ENCODE data around the gene ZNF662.
"Not testable (repeated sequence)": the region's sequence is repeated elsewhere in the genome, so short reads cannot be mapped to it uniquely, and the experiment has no call there.

The ZNF662 gene

GRCh38 chr3:42875325-42876151, 30.4 kb upstream of the ZNF662 start, which contains the start of gene CYP8B1:
CYP8B1 (minus strand) TSS chr3:42875879; CDS start chr3:42875816, 63 bp downstream.
- DNase-seq (ENCODE audit: insufficient read length) (no peak), FAIRE-seq (no peak)
- TF ChIP-seq TAF1 (IDR thresholded peaks at IDR 0.05; ENCODE audit: borderline replicate concordance, low read depth, low read length) (no peak), POLR2AphosphoS5 (IDR thresholded peaks at IDR 0.05; ENCODE audit: low read depth, low read length) (no peak), POLR2A (IDR thresholded peaks at IDR 0.05; ENCODE audit: low read depth, low read length) (no peak)

- DNase-seq (ENCODE audit: insufficient read length) (no peak), FAIRE-seq (no peak)
- TF ChIP-seq TAF1 (IDR thresholded peaks at IDR 0.05; ENCODE audit: borderline replicate concordance, low read depth, low read length) (no peak), POLR2AphosphoS5 (IDR thresholded peaks at IDR 0.05; ENCODE audit: low read depth, low read length) (no peak), POLR2A (IDR thresholded peaks at IDR 0.05; ENCODE audit: low read depth, low read length) (no peak)
Measured at GRCh38 chr3:42876401-42876800, 29.5 kb upstream of the ZNF662 start.

GRCh38 chr3:42876940-42877720, 28.8 kb upstream of the ZNF662 start:
- DNase-seq (ENCODE audit: insufficient read length) (no peak), FAIRE-seq (no peak)
- no peak for TF ChIP-seq TAF1 (IDR thresholded peaks at IDR 0.05; ENCODE audit: borderline replicate concordance, low read depth, low read length)
- no peak for TF ChIP-seq POLR2A (IDR thresholded peaks at IDR 0.05; ENCODE audit: low read depth, low read length)
- no peak for TF ChIP-seq POLR2AphosphoS5 (IDR thresholded peaks at IDR 0.05; ENCODE audit: low read depth, low read length)

GRCh38 chr3:42877881-42878280, 28.1 kb upstream of the ZNF662 start:
- no peak for DNase-seq (ENCODE audit: insufficient read length)
- TF ChIP-seq POLR2A (IDR thresholded peaks at IDR 0.05; ENCODE audit: low read depth, low read length) (no peak), POLR2AphosphoS5 (IDR thresholded peaks at IDR 0.05; ENCODE audit: low read depth, low read length) (no peak), TAF1 (IDR thresholded peaks at IDR 0.05; ENCODE audit: borderline replicate concordance, low read depth, low read length) (no peak)
- no peak for FAIRE-seq

- no peak for TF ChIP-seq POLR2A (IDR thresholded peaks at IDR 0.05; ENCODE audit: low read depth, low read length)
- TF ChIP-seq TAF1 (IDR thresholded peaks at IDR 0.05; ENCODE audit: borderline replicate concordance, low read depth, low read length) = no peak
- no peak for TF ChIP-seq POLR2AphosphoS5 (IDR thresholded peaks at IDR 0.05; ENCODE audit: low read depth, low read length)
- FAIRE-seq (no peak), DNase-seq (ENCODE audit: insufficient read length) (no peak)
Measured at GRCh38 chr3:42880183-42880582, 25.8 kb upstream of the ZNF662 start.

GRCh38 chr3:42880601-42881451, 25.1 kb upstream of the ZNF662 start:
- FAIRE-seq = peak; percentile 98
- DNase-seq (ENCODE audit: insufficient read length) = peak; percentile 93
- TF ChIP-seq TAF1 (IDR thresholded peaks at IDR 0.05; ENCODE audit: borderline replicate concordance, low read depth, low read length) = no peak
- no peak for TF ChIP-seq POLR2AphosphoS5 (IDR thresholded peaks at IDR 0.05; ENCODE audit: low read depth, low read length)
- no peak for TF ChIP-seq POLR2A (IDR thresholded peaks at IDR 0.05; ENCODE audit: low read depth, low read length)

- not testable (repeated sequence) for DNase-seq (ENCODE audit: insufficient read length); FAIRE-seq
Measured at GRCh38 chr3:42883251-42883930, 22.6 kb upstream of the ZNF662 start.

- DNase-seq (ENCODE audit: insufficient read length) (no peak), FAIRE-seq (peak; percentile 5)
- TF ChIP-seq TAF1 (IDR thresholded peaks at IDR 0.05; ENCODE audit: borderline replicate concordance, low read depth, low read length) (no peak), POLR2A (IDR thresholded peaks at IDR 0.05; ENCODE audit: low read depth, low read length) (no peak), POLR2AphosphoS5 (IDR thresholded peaks at IDR 0.05; ENCODE audit: low read depth, low read length) (no peak)
Measured at GRCh38 chr3:42884324-42884723, 21.6 kb upstream of the ZNF662 start.

- no peak for TF ChIP-seq TAF1 (IDR thresholded peaks at IDR 0.05; ENCODE audit: borderline replicate concordance, low read depth, low read length)
- no peak for TF ChIP-seq POLR2A (IDR thresholded peaks at IDR 0.05; ENCODE audit: low read depth, low read length)
- no peak for TF ChIP-seq POLR2AphosphoS5 (IDR thresholded peaks at IDR 0.05; ENCODE audit: low read depth, low read length)
- no peak for FAIRE-seq
- no peak for DNase-seq (ENCODE audit: insufficient read length)
Measured at GRCh38 chr3:42886294-42886822, 19.6 kb upstream of the ZNF662 start.

GRCh38 chr3:42887084-42887483, 18.9 kb upstream of the ZNF662 start:
- DNase-seq (ENCODE audit: insufficient read length) = no peak
- no peak for TF ChIP-seq POLR2A (IDR thresholded peaks at IDR 0.05; ENCODE audit: low read depth, low read length)
- TF ChIP-seq POLR2AphosphoS5 (IDR thresholded peaks at IDR 0.05; ENCODE audit: low read depth, low read length) = no peak
- no peak for TF ChIP-seq TAF1 (IDR thresholded peaks at IDR 0.05; ENCODE audit: borderline replicate concordance, low read depth, low read length)
- FAIRE-seq = no peak
